IPS-18a (cell line): Measurements from ENCODE around the gene NEURL4.
A peak's percentile ranks its signal among the peaks of the same experiment; 100 is the strongest.

ENCODE experiments used
- H3K27ac ChIP-seq: one replicate; pipeline ENCODE4 v1.5.1; 2013; ENCODE audit warnings: low read length
- H3K27me3 ChIP-seq: one replicate; pipeline ENCODE4 v1.6.1; 2013; ENCODE audit warnings: mild to moderate bottlenecking, low read length; ENCODE audit not compliant: control insufficient read depth, insufficient read depth
- H3K36me3 ChIP-seq: one replicate; pipeline ENCODE4 v1.6.1; 2013; ENCODE audit warnings: low read depth, low read length; ENCODE audit not compliant: control insufficient read depth
- H3K4me1 ChIP-seq: one replicate; pipeline ENCODE4 v1.6.1; 2013; ENCODE audit warnings: low read depth, low read length; ENCODE audit not compliant: control insufficient read depth
- H3K4me3 ChIP-seq: one replicate; pipeline ENCODE4 v1.5.1; 2013; ENCODE audit warnings: low read length
- H3K9ac ChIP-seq: one replicate; pipeline ENCODE4 v1.6.1; 2013; ENCODE audit warnings: mild to moderate bottlenecking, low read length, moderate library complexity
- H3K9me3 ChIP-seq: one replicate; pipeline ENCODE4 v1.6.1; 2013; ENCODE audit warnings: low read depth, low read length; ENCODE audit not compliant: control insufficient read depth

Gene NEURL4

DNA sequence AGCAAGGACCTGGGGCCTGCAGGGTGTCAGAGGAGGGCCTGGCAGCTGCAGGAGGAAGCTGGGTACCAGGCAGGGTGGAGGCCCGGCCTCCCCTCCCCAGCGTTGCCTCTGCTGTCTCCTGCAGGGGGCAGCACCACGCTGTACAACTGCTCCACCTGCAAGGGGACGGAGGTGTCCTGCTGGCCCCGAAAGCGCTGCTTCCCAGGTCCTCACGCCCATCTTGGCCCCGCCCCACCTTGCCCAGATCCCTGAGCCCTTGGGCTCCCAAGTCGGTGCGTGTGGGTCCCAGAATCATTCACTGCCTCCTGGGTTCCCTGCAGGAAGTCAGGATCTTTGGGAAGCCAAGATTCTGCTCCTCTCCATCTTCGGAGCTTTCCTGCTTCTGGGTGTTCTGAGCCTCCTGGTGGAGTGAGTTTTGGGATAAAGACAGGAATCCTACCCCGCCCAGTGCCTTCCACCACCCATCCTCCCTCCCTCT is 27.0 kb upstream of the NEURL4 start:
- H3K27me3 ChIP-seq = peaks cover under 1% of the 10 kb centered on the region
- peak overlapping the region; percentile 28 for H3K4me3 ChIP-seq
- H3K9ac ChIP-seq = no peak overlapping the region
- H3K9me3 ChIP-seq = no peaks in the 10 kb centered on the region
- peaks cover 8% of the 10 kb centered on the region for H3K4me1 ChIP-seq
- H3K36me3 ChIP-seq = no peaks in the 10 kb centered on the region
- no peak overlapping the region for H3K27ac ChIP-seq

DNA sequence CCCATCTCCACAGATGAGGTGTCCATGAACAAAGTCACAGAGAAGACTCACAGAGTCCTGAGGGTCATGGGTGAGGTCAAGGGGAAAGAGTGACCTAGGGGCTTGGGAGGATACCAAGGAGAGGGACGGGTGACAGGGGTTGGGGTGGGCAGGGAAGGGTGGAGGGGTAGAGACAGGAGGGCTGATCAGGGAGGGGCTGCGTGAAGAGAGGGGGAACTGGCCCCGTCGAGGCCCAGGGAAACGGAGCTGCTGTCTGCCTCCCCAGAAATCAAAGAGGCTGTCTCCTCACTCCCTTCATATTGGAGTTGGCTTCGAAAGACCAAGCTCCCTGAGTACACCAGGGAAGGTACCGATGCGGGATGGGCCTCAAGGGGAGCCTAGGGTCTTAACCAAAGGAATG is 26.4 kb upstream of the NEURL4 start:
- no peak overlapping the region for H3K4me3 ChIP-seq
- no peak overlapping the region for H3K27ac ChIP-seq
- peaks cover 5% of the 10 kb centered on the region for H3K27me3 ChIP-seq
- no peaks in the 10 kb centered on the region for H3K9me3 ChIP-seq
- no peak overlapping the region for H3K9ac ChIP-seq
- peaks cover 8% of the 10 kb centered on the region for H3K4me1 ChIP-seq
- no peaks in the 10 kb centered on the region for H3K36me3 ChIP-seq

DNA sequence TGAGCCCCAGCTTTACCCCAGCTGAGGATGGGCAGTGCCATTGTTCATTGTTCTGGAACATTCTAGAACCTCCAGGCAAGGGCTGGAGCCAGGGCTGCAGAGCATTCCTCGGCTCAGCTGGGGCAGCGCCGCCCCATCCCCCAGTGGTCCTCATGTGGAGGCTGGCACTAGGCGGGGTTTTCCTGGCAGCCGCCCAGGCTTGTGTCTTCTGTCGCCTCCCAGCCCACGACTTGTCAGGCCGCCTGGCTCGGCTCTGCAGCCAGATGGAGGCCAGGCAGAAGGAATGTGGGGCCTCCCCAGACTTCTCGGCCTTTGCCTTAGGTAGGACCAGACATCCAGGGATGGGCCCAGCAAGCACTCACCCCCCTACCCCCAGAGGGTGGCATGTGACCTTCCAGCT is 25.9 kb upstream of the NEURL4 start, which contains the start of gene TMEM95:
TMEM95 (plus strand) TSS at position 104 of the 400 bp plus-strand sequence; CDS start at position 153, 49 bp downstream.
- no peak within 1 kb of the TSS for H3K4me3 ChIP-seq
- no peak within 1 kb of the TSS for H3K9ac ChIP-seq
- no peaks in the 10 kb centered on the region for H3K9me3 ChIP-seq

DNA sequence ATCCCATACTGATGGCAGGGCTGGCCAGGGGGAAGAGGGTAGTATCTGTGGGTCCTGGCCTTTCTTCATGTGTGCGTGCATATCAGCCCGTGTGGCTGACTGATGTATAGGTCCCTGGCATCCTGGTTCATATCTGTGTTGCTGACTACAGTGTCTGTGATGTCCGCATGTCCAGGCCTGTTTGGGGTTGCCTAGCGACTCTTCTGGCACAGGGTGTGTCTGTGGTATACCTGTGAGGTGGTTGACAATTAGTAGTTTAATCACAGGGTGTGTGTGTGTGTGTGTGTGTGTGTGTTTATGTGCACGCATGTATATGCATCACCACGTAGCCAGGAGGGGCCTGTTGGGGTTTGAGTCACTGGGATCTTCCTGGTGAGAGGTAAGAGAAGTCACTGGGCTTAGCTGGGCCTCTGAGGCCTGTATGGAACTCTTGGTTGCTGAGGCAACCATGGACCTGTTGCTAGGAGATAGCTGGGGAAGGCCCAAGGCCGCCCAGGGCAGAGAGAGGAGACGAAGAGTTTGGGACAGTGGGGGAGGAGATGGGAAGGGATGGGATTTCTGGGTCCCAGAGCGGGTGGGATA is 25.2 kb upstream of the NEURL4 start:
- Histone ChIP-seq H3K27me3 (peaks cover 5% of the 10 kb centered on the region), H3K9me3 (no peaks in the 10 kb centered on the region), H3K4me1 (peaks cover 15% of the 10 kb centered on the region), H3K4me3 (no peak overlapping the region), H3K27ac (no peak overlapping the region), H3K36me3 (no peaks in the 10 kb centered on the region), H3K9ac (no peak overlapping the region)

More for the DNA sequence above, 25.9 kb upstream of the NEURL4 start, which contains the start of gene TMEM95:
- H3K36me3 ChIP-seq = no peaks in the 10 kb centered on the region
- H3K27me3 ChIP-seq = peaks cover 5% of the 10 kb centered on the region
- peaks cover 8% of the 10 kb centered on the region for H3K4me1 ChIP-seq
- no peak within 1 kb of the TSS for H3K27ac ChIP-seq

DNA sequence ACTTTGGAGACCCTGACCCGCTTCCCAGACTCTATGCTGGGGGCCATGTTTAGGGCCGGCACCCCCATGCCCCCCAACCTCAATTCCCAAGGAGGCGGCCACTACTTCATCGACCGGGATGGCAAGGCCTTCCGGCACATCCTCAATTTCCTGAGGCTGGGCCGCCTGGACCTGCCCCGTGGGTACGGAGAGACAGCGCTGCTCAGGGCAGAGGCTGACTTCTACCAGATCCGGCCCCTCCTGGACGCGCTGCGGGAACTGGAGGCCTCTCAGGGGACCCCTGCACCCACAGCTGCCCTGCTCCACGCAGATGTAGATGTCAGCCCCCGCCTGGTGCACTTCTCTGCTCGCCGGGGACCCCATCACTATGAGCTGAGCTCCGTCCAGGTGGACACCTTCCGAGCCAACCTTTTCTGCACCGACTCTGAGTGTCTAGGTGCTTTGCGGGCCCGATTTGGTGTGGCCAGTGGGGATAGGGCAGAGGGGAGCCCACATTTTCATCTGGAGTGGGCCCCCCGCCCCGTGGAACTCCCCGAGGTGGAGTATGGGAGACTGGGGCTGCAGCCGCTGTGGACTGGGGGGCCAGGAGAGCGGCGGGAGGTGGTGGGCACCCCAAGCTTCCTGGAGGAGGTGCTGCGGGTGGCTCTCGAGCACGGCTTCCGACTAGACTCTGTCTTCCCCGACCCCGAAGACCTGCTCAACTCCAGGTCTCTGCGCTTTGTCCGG is 23.9 kb upstream of the NEURL4 start:
- Histone ChIP-seq H3K27ac (no peak overlapping the region), H3K4me1 (peaks cover 16% of the 10 kb centered on the region), H3K9me3 (no peaks in the 10 kb centered on the region), H3K27me3 (peaks cover 5% of the 10 kb centered on the region), H3K4me3 (peak overlapping the region; percentile 74), H3K9ac (no peak overlapping the region), H3K36me3 (no peaks in the 10 kb centered on the region)

DNA sequence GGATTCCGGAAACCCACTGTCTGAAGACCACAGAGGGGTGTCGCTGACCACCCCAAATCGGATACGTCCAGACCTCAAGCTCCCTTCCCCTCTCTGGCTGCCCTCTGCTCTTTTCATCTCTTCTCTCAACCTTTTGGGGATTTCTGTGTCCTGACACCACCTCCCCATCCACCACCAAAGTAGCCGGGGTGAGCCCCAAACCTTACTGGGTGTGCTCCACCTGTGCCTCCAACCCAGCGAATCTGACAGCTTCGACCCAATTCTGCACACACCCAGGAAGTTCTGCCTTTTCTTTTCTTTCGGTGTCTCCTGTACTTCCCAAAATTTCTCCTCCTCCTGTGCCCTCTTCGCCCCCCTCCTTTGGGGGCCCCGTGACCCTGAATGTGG is 23.4 kb upstream of the NEURL4 start:
- Histone ChIP-seq H3K27ac (no peak overlapping the region), H3K9ac (peak overlapping the region; percentile 66), H3K27me3 (peaks cover 5% of the 10 kb centered on the region), H3K4me3 (peak overlapping the region; percentile 74), H3K9me3 (no peaks in the 10 kb centered on the region), H3K36me3 (no peaks in the 10 kb centered on the region), H3K4me1 (peaks cover 16% of the 10 kb centered on the region)

DNA sequence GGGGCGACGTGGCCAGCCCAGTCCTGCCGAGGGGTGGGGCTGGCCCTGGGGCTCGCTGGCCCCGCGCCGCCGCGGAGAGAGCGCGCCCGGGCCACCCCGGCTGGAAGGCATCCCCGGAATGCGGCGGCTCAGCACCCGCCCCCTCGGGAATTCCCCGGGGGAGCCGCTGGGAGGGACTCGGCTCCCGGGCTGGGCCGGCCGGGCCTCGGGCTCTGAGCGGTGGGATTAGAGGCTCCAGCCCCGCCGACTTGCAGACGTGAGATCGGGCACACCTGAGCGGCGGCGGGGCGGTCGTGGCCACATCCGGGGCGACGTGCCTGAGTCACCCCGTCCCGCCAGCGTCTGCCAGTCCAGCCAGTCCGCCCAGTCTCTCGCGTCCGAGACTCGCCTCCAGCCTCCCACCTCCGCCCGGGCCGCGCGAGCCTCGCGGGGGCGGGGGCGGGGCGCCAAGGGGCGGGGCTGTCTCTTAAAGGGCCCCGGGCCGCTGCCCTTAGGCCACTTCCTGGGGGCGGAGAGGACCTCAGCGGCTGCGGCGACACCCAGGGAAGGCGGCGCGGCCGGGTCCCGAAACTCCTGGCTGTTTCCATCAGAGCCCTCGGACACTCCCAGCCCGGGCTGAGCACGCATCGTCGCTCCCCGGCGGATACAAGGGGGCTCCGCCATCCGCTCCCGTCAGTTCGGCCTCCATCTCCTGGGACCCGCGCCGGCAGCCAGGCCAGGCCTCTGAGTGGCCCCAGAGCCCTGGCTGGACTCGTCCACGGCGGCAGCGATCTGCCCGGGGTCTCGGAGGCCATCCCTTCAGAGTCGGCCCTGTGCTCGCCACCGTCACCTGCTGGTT is 22.7 kb upstream of the NEURL4 start, which contains the start of gene KCTD11:
KCTD11 (plus strand) TSS at position 498 of the 838 bp plus-strand sequence.
- Histone ChIP-seq H3K9ac (peak within 1 kb of the TSS; percentile 66), H3K27me3 (peaks cover 5% of the 10 kb centered on the region), H3K27ac (no peak within 1 kb of the TSS), H3K36me3 (no peaks in the 10 kb centered on the region), H3K4me1 (peaks cover 16% of the 10 kb centered on the region), H3K4me3 (peak within 1 kb of the TSS; percentile 74), H3K9me3 (no peaks in the 10 kb centered on the region)

DNA sequence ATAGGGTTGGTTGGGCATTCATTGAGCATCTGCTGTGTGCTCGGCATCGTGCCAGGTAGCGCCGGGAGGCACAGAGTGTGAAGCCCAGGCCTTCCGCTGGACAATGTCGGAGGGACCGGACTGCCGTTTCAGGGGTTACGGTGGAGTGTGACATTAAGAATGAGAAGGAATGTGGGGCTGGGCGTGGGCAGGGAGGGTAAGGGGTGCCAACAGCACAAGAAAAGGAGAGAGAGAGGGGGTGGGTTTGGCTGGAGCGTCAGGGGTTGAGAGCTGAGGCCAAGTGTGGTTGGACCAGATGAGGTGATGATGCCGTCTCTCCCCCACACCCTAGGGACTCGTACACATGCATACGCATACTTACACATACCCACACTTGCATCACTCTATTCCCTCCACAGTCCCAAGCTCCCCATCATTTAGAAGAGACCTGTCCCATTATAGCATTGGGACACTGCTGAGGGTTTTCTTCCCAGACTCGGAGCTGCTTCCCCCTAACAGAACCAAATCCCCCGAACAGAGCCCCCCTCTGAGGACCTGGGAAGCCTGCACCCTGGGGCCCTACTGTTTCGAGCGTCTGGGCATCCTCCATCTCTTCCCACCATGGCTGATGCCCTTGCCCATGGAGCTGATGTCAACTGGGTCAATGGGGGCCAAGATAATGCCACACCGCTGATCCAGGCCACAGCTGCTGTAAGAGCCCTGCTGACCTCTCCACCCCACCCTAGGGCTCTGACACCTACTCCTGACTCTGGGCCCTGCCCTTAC is 19.5 kb upstream of the NEURL4 start:
- Histone ChIP-seq H3K36me3 (no peaks in the 10 kb centered on the region), H3K9me3 (no peaks in the 10 kb centered on the region), H3K4me3 (no peak overlapping the region), H3K27ac (no peak overlapping the region), H3K27me3 (peaks cover 5% of the 10 kb centered on the region), H3K9ac (no peak overlapping the region), H3K4me1 (peaks cover 11% of the 10 kb centered on the region)

DNA sequence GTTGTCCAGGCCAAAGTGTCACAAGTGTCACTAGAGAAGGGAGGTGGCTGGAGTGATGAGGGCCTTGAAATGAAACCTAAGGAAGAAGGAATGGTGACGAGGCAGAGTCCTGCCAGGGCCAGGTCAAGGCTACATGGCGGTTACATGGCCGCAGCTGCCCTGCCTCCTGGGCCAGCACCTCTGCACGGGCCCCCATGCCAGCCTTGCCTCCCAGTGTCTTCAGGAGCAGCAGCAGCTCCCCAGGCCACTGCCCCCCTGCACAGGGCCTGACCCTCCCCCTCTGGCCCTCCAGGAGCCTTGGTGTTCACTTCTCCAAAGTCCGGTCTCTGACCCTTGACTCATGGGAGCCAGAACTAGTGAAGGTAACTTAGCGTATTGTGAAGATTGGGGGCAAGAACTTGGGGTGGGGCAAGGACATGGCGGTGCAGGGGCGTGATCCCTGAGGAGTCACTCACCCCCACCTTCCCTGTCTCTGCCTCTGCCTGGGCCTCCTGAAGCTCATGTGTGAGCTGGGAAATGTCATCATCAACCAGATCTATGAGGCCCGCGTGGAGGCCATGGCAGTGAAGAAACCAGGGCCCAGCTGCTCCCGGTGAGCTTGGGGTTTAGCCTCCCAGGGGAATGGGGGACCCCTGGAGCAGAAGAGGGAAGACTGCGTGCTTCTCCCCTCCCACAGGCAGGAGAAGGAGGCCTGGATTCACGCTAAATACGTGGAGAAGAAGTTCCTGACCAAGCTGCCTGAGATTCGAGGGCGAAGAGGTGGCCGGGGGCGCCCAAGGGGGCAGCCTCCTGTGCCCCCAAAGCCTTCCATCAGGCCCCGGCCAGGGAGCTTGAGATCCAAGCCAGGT is 18.7 kb upstream of the NEURL4 start:
- H3K4me3 ChIP-seq = no peak overlapping the region
- no peaks in the 10 kb centered on the region for H3K9me3 ChIP-seq
- no peak overlapping the region for H3K27ac ChIP-seq
- peaks cover 11% of the 10 kb centered on the region for H3K4me1 ChIP-seq
- peaks cover 5% of the 10 kb centered on the region for H3K27me3 ChIP-seq
- H3K36me3 ChIP-seq = no peaks in the 10 kb centered on the region
- no peak overlapping the region for H3K9ac ChIP-seq

DNA sequence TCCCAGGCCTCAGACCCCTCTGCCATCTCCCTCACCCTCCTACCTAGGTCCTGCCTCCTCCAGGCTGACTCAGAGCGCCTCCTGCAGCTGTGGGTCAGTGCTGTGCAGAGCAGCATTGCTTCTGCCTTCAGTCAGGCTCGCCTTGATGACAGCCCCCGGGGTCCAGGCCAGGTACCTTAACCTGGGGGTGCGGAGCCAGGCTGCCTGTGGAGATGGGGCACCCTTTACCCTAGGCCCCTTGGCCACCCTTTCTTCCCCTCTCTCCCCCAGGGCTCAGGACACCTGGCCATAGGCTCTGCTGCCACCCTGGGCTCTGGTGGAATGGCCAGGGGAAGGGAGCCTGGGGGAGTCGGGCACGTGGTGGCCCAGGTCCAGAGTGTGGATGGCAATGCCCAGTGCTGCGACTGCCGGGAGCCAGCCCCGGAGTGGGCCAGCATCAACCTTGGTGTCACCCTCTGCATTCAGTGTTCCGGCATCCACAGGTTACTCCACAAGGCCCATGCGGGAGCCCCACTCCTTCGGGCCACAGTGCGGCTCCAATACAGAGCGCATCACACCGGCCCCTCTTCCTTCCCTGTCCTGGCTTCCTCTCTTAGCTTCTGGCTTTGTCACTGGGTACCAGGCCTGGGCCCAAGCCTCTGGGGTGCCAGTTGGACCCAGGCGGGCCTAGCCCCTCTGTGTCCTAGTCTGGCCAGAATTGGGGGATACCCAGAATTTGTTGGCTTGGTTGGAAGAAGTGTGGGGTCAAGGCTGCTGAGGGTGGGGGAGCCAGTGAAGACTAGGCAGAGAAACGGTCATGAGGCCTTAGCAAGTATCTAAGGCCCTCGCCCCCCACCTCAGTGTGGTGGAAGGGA is 17.9 kb upstream of the NEURL4 start:
- peaks cover 5% of the 10 kb centered on the region for H3K27me3 ChIP-seq
- peaks cover 7% of the 10 kb centered on the region for H3K4me1 ChIP-seq
- H3K36me3 ChIP-seq = no peaks in the 10 kb centered on the region
- no peak overlapping the region for H3K9ac ChIP-seq
- no peaks in the 10 kb centered on the region for H3K9me3 ChIP-seq
- H3K27ac ChIP-seq = no peak overlapping the region
- H3K4me3 ChIP-seq = no peak overlapping the region
